Stimulated activated CD8-positive, alpha-beta memory T cell treated with anti-CD3 and anti-CD28 coated beads, Interleukin-7, amount 100 ng/mL, for 4 hours (primary cell): ENCODE data around the gene C16orf92.

Source experiments
- DNase-seq, 2 donors: peaks; one replicate each; pipeline ENCODE4 v3.0.0-alpha.2; 2020; ENCODE audit warnings: low read depth in 2 of 2

C16orf92 gene

GRCh38 chr16:30060836-30061554, 38.0 kb downstream of the C16orf92 start:
- DNase-seq, result no peak

DNA sequence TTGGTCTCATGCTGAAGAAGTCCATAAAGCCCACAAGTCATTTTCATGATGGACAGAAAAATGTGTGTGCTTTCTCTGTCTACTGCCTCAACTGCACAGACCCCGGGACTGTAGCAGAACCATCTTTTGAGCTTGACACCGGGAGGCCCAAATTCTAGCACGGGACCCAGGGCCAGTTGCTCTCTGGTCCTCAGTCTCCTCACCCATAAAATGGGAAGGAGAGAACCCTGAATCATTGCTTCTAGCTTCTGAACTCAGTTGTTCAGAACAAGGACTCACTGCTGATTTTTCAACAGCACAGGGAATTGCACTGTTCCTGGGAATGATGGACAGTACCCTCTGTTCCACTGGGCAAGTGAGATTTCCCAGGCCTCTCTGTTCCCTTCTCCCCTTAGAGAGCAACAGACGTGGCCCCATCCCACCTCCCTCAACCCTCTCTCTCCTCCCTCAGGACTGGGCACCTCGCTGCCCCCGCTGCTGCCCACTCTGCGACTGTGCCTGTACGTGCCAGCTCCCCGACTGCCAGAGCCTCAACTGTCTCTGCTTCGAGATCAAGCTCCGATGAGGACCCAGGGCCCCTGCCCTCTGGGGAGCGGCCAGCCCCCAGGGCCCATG, 40.4 kb downstream of the C16orf92 start:
- no peak for DNase-seq

DNA sequence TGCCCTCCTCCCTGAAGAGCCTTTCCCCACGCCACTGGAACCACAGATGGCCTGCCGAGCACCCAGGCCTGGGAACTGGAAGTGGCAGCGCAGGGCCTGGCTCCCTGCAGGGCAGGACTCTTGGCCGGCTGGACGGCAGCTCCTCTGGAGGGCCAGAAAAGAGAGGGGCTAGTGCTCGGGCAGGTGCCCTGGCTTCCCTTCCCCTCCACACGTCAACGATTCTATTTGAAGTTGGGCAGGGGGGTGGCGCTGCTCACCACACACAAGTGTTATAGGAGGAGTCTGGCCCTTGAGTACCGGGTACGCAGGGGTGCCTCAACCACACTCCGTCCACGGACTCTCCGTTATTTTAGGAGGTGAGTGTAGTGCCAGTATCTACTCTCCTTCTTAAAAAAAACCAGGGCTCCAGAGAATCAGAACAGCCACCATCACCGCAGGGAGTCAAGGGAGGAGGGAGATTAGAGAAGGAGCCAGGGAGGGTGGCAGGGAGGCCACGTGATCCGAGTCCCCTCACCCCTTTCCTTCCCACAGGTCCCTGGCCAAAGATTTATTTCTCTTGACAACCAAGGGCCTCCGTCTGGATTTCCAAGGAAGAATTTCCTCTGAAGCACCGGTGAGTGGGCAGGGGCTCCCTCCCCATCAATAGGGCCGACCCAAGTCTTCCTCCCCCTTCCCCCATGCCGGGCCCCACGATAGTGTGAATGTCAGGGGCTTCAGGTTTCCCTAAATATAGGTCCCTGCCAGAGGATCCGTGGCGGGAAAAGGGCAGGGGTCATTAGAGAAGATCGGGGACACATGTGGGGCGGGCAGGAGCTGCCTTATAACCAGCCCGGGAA, 41.1 kb downstream of the C16orf92 start:
- peak; percentile 65 to 72 for DNase-seq

DNA sequence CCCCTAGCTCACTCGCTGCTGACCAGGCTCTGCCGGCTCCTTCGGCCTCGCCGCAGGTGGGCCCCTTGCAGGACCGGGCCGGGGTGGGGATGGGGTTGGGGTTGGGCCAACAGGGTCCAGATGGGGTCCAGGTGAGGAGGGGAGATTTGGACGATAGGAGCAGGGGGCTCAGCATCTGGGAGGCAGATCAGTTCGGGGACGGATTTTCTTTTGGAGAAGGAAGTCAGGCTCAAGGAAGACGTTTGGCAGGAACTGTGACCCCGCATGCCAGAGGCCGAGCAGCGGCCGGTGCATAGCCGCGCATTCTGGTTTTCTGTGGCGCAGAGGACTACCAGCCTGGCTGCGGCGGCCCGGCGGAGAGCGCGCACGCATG, 41.7 kb downstream of the C16orf92 start:
- no peak for DNase-seq

- DNase-seq, result peak; percentile 92 to 96
Measured at GRCh38 chr16:30065102-30065942, 42.3 kb downstream of the C16orf92 start, which contains the start of gene ALDOA. TSS of gene ALDOA (plus strand) at chr16:30065760. CDS start at chr16:30066898, 1,138 bp downstream.

DNA sequence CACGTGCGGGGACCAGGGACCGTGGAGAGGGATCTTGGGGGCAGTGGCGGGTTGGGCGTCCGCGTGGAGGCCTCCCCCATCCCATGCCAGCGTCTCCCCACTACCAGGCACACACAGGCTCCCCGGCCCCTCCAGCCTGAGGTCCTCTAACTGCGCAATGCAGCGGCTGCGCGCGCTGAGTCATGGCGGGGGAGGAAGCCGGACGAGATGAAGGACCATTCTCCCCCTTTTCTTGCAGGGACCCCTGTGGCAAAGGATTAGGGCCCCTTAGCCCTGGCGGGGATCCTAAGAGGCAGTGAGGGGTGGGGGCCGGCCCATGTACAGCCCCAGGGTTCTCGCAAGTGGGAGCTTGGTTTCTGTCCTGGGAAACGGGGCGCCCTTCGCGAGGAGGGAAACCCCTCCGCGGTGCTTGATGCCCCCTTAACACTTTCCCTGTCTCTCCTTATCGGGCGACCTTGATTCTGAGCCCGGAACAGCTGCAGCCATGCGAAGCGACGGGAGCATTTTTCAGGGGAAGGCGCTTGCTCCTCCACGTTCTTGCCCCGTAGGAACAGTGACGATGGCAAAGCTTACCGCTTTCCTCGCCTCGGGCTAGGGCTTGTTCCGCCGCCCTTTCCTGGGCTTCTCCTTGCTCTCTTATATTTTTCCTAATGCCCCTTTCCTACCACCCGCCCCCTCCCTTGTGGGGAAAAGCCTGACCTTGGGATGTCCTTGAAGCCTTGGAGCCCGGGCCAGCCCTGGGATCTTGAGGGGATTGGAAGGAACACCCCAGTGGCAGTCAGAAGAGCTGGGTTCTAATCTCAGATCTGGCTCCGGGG, 43.2 kb downstream of the C16orf92 start:
- peak in 1 of 2 donors; percentile 37 for DNase-seq

GRCh38 chr16:30066761-30067583, 44.0 kb downstream of the C16orf92 start:
- no peak for DNase-seq

DNA sequence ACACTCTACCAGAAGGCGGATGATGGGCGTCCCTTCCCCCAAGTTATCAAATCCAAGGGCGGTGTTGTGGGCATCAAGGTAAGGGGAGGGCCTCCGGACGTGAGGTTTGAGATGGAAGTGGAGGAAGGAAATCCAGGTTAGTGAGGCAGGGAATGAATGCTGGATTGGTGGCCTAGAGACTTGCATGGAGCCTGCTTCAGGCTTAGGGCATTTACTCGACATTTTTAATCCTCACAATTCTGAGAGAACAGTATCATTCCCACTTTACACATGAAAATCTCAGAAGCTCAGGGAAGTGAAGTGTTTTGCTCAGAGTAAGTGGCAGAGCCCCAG, 44.6 kb downstream of the C16orf92 start:
- DNase-seq, result no peak

GRCh38 chr16:30068333-30068732, 45.3 kb downstream of the C16orf92 start:
- no peak for DNase-seq

DNA sequence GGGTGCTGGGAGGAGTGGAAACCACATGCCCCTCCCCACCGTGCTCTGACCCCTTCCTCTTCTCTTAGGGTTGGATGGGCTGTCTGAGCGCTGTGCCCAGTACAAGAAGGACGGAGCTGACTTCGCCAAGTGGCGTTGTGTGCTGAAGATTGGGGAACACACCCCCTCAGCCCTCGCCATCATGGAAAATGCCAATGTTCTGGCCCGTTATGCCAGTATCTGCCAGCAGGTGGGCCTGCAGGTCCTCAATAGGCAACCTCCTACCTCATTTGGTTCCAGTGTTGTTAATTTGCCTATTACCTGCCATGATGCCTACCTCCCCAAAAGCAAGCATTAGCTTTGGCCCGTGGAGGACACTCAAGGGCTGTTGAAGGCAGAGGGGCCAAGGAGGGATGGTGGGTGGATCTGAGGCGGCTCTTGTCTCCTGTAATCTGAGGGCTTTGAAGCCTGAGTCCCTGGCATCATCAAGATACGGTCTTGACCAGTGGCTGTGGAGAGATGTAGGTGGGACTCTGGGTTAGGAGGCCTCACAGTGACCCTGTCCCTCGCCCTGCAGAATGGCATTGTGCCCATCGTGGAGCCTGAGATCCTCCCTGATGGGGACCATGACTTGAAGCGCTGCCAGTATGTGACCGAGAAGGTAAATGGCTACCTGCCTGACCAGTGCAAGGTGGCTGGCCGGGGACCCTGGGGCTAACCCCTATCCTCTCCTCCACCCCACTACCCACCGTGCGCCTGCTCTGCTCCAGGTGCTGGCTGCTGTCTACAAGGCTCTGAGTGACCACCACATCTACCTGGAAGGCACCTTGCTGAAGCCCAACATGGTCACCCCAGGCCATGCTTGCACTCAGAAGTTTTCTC, 46.0 kb downstream of the C16orf92 start:
- DNase-seq, result no peak

- DNase-seq, result no peak
Measured at GRCh38 chr16:30069611-30070462, 46.8 kb downstream of the C16orf92 start.

DNA sequence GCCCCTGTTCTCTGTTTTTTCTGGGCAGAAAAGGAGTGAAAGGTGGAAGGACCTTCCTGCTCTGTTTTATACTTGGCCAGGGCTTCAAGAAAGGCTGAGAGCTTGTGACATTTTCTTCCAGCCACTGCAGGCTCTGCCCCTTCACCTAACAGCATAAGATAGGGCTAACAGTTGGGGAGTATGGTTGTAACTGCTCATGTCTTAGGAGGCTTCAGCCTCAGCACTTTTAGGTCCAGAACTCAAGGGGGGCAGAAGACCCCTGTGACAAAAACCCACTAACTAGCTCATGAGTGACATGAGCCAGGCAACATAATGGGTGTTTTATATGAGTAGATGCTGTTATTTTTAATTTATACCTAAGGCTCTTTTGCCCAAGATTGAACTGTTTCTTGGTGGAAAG, 47.5 kb downstream of the C16orf92 start:
- DNase-seq, result no peak
